HepG2 (cell line): Measurements from ENCODE around the gene RASL10B. TPM values are rescaled to one million over a fixed set of nuclear protein-coding genes. Genes with fewer than 3 reads are reported as not detected.

Experiments
- CBX1 ChIP-seq: IDR thresholded peaks from one replicate; pipeline ENCODE4 v1.6.1; 2016; ENCODE audit warnings: antibody characterized with exemption, low read depth
- DBP ChIP-seq: sonication (generic); formaldehyde crosslinking; IDR thresholded peaks from 2 replicates; pipeline ENCODE4 v1.4.0; 2020; ENCODE audit warnings: missing genetic modification reagents; ENCODE audit errors: not compliant biosample characterization
- MAF1 ChIP-seq: sonication (generic); formaldehyde crosslinking; IDR thresholded peaks from 2 replicates; pipeline ENCODE4 v1.5.0; 2020; ENCODE audit warnings: missing genetic modification reagents, borderline replicate concordance
- NFKB2 ChIP-seq: sonication (generic); formaldehyde crosslinking; IDR thresholded peaks from 2 replicates; pipeline ENCODE4 v1.4.0; 2020; ENCODE audit warnings: missing genetic modification reagents, borderline replicate concordance
- PPARG ChIP-seq: conservative IDR thresholded peaks from 2 replicates; pipeline ENCODE4 v1.6.1; 2016; ENCODE audit warnings: missing biosample characterization, missing genetic modification reagents
- PTBP1 ChIP-seq: fragments of 200-400 bp; formaldehyde crosslinking; IDR thresholded peaks from 2 replicates; pipeline ENCODE4 v1.6.1; 2018; ENCODE audit warnings: low read length, low read depth; ENCODE audit not compliant: poor library complexity, severe bottlenecking
- SP4 ChIP-seq: sonication (generic); formaldehyde crosslinking; IDR thresholded peaks from 2 replicates; pipeline ENCODE4 v1.8.1; 2023; ENCODE audit warnings: mild to moderate bottlenecking, missing genetic modification reagents
- ZFX ChIP-seq: sonication (generic); formaldehyde crosslinking; IDR thresholded peaks from 2 replicates; pipeline ENCODE4 v1.4.0; 2020; ENCODE audit warnings: mild to moderate bottlenecking, low read depth, missing genetic modification reagents, moderate library complexity
- ZNF292 ChIP-seq: sonication (generic); formaldehyde crosslinking; IDR thresholded peaks from 2 replicates; pipeline ENCODE4 v1.8.1; 2022; ENCODE audit warnings: mild to moderate bottlenecking, low read depth, missing genetic modification reagents, borderline replicate concordance
- ZNF30 ChIP-seq: sonication (generic); formaldehyde crosslinking; IDR thresholded peaks from 2 replicates; pipeline ENCODE4 v1.5.0; 2020; ENCODE audit warnings: mild to moderate bottlenecking, missing genetic modification reagents
- ZNF33A ChIP-seq: sonication (generic); formaldehyde crosslinking; IDR thresholded peaks from 2 replicates; pipeline ENCODE4 v1.5.1; 2020; ENCODE audit warnings: missing genetic modification reagents, mild to moderate bottlenecking, moderate library complexity, borderline replicate concordance
- ZNF451 ChIP-seq: sonication (generic); formaldehyde crosslinking; IDR thresholded peaks from 2 replicates; pipeline ENCODE4 v1.5.0; 2020; ENCODE audit warnings: mild to moderate bottlenecking, missing genetic modification reagents
- ZNF607 ChIP-seq: sonication (generic); formaldehyde crosslinking; IDR thresholded peaks from 2 replicates; pipeline ENCODE4 v1.5.1; 2020; ENCODE audit warnings: missing genetic modification reagents, mild to moderate bottlenecking, borderline replicate concordance
- ZNF780A ChIP-seq: sonication (generic); formaldehyde crosslinking; IDR thresholded peaks from 2 replicates; pipeline ENCODE4 v1.8.0; 2022; ENCODE audit warnings: mild to moderate bottlenecking, missing genetic modification reagents, moderate library complexity
- ZSCAN21 ChIP-seq: sonication (generic); formaldehyde crosslinking; IDR thresholded peaks from 2 replicates; pipeline ENCODE4 v1.8.0; 2022; ENCODE audit warnings: mild to moderate bottlenecking, missing genetic modification reagents, moderate library complexity, borderline replicate concordance
- polyA plus RNA-seq, 8 experiments: library from polyadenylated mRNA; depleted of rRNA in 3 of 8; stranded (reverse) in 7 of 8; unstranded in 1 of 8; fragments of >200 nt; fragmentation: Illumina TruSeq in 4 of 8; extraction: Trizol in 4 of 8; gene quantifications; 2 replicates each; pipeline versions ENCODE4 v1.2.1 to v1.2.3, GENCODE V29; 2011 to 2016; ENCODE audit warnings: low read depth in 4 of 8, missing spikeins in 1 of 8, mixed read lengths in 1 of 8; ENCODE audit not compliant: insufficient read depth in 1 of 8
- total RNA-seq, 5 experiments: library from RNA; depleted of rRNA; stranded (reverse); fragments of >200 nt; fragmentation: Illumina TruSeq; extraction: Trizol; gene quantifications; 2 replicates each; pipeline ENCODE4 v1.2.3, GENCODE V29; 2016; ENCODE audit warnings: low read depth in 1 of 5
- TF ChIP-seq, protein P1 (sequence below): sonication (generic); formaldehyde crosslinking; IDR thresholded peaks from 2 replicates; pipeline ENCODE4 v1.4.0; 2020; ENCODE audit warnings: mild to moderate bottlenecking, missing genetic modification reagents
- TF ChIP-seq, protein P2 (sequence below): sonication (generic); formaldehyde crosslinking; IDR thresholded peaks from 2 replicates; pipeline ENCODE4 v1.9.0; 2021; ENCODE audit warnings: missing genetic modification reagents, borderline replicate concordance
- TF ChIP-seq, protein P3 (sequence below): sonication (generic); formaldehyde crosslinking; IDR thresholded peaks from 2 replicates; pipeline ENCODE4 v1.4.0; 2020; ENCODE audit warnings: low read depth, mild to moderate bottlenecking, missing genetic modification reagents

The RASL10B gene
- total and polyA plus RNA-seq, 2 of the 13 experiments (the other 11 are each of a cell fraction or from before 2014, with no cell fraction given) = 8.8 to 11.0 TPM

- TF ChIP-seq ZNF33A (CRISPR knock-in tag) (no peak), PTBP1 (no peak), ZNF780A (CRISPR knock-in tag) (peak; percentile 71; the same call in 1 of the 2 replicates), PPARG (peak; percentile 65), SP4 (peak; percentile 50; the same call in 1 of the 2 replicates), CBX1 (no peak), ZNF451 (peak; percentile 94), MAF1 (CRISPR knock-in tag) (peak; percentile 22; the same call in 1 of the 2 replicates), DBP (peak; percentile 84), ZFX (CRISPR knock-in tag) (peak; percentile 89), ZSCAN21 (CRISPR knock-in tag) (peak; percentile 82), NFKB2 (CRISPR knock-in tag) (peak; percentile 85), ZNF292 (no peak), ZNF30 (CRISPR knock-in tag) (peak; percentile 57; the same call in 1 of the 2 replicates), ZNF607 (CRISPR knock-in tag) (peak; percentile 86)
- TF ChIP-seq, protein P1, sequence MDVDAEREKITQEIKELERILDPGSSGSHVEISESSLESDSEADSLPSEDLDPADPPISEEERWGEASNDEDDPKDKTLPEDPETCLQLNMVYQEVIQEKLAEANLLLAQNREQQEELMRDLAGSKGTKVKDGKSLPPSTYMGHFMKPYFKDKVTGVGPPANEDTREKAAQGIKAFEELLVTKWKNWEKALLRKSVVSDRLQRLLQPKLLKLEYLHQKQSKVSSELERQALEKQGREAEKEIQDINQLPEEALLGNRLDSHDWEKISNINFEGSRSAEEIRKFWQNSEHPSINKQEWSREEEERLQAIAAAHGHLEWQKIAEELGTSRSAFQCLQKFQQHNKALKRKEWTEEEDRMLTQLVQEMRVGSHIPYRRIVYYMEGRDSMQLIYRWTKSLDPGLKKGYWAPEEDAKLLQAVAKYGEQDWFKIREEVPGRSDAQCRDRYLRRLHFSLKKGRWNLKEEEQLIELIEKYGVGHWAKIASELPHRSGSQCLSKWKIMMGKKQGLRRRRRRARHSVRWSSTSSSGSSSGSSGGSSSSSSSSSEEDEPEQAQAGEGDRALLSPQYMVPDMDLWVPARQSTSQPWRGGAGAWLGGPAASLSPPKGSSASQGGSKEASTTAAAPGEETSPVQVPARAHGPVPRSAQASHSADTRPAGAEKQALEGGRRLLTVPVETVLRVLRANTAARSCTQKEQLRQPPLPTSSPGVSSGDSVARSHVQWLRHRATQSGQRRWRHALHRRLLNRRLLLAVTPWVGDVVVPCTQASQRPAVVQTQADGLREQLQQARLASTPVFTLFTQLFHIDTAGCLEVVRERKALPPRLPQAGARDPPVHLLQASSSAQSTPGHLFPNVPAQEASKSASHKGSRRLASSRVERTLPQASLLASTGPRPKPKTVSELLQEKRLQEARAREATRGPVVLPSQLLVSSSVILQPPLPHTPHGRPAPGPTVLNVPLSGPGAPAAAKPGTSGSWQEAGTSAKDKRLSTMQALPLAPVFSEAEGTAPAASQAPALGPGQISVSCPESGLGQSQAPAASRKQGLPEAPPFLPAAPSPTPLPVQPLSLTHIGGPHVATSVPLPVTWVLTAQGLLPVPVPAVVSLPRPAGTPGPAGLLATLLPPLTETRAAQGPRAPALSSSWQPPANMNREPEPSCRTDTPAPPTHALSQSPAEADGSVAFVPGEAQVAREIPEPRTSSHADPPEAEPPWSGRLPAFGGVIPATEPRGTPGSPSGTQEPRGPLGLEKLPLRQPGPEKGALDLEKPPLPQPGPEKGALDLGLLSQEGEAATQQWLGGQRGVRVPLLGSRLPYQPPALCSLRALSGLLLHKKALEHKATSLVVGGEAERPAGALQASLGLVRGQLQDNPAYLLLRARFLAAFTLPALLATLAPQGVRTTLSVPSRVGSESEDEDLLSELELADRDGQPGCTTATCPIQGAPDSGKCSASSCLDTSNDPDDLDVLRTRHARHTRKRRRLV = no peak
- TF ChIP-seq, protein P2, sequence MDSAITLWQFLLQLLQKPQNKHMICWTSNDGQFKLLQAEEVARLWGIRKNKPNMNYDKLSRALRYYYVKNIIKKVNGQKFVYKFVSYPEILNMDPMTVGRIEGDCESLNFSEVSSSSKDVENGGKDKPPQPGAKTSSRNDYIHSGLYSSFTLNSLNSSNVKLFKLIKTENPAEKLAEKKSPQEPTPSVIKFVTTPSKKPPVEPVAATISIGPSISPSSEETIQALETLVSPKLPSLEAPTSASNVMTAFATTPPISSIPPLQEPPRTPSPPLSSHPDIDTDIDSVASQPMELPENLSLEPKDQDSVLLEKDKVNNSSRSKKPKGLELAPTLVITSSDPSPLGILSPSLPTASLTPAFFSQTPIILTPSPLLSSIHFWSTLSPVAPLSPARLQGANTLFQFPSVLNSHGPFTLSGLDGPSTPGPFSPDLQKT = 0 out of 2 replicates have a peak, but pooled peaks have one; percentile 26
- TF ChIP-seq, protein P3, sequence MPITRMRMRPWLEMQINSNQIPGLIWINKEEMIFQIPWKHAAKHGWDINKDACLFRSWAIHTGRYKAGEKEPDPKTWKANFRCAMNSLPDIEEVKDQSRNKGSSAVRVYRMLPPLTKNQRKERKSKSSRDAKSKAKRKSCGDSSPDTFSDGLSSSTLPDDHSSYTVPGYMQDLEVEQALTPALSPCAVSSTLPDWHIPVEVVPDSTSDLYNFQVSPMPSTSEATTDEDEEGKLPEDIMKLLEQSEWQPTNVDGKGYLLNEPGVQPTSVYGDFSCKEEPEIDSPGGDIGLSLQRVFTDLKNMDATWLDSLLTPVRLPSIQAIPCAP = 0 out of 2 replicates have a peak, but pooled peaks have one; percentile 65
These were observed 32.9 kb downstream of the RASL10B start (continued) for GRCh38 chr17:35764123-35764991.
